Measurements from ENCODE around the gene GPR84. TPM values are rescaled to one million over a fixed set of nuclear protein-coding genes. Genes with fewer than 3 reads are reported as not detected.

Gene GPR84
- 0.16 TPM in 1 of 2 replicates, not detected in the other for total RNA-seq

DNA sequence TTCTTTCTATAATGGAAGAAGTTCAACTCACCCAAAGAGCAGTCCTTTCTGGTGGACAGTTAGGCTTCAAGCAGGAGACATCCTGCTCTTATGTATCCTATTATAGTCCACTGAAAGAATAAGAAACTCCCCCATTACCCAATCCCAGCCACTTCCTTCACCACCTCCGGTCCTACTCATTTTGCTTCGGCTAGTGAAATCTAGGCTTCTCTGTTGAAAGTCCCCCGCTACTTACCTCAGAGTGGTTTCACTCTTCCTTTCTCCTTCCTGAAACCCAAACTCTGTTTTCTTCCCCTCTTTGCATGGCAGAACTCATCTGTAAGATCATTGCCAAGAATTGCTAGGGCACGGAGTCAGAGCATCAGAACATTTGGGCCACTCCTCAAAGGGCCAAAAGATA lies at the start of gene GPR84:
TSS of gene GPR84 (minus strand) at position 74 of the 400 bp plus-strand sequence. CDS start 635 bp downstream, outside the sequence.

DNA sequence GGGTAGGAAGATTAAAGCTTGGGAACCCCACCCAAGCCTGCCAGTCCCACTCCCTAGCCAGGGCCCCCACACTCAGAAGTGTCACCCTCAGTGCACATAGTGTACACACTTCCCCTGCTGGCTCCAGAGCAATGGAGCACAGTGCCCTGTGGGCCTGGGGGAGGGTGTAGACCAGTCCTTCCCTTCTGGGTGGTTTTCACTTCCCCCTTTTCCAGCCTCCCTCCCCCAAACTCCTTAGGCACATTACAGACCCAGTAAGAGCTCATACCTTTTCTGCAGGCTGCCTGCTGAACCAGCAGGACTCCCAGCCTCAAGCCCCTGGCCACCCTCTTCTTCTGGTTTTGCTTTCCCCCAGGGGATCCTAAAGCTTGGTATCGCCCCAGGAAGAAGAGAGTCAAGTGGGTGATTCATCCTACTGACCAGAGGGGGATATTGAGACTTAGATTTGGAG lies 20.3 kb upstream of the GPR84 start, which contains the start of gene ZNF385A:
TSS of gene ZNF385A (minus strand) at position 143 of the 451 bp plus-strand sequence. CDS start 219 bp downstream, outside the sequence.

DNA sequence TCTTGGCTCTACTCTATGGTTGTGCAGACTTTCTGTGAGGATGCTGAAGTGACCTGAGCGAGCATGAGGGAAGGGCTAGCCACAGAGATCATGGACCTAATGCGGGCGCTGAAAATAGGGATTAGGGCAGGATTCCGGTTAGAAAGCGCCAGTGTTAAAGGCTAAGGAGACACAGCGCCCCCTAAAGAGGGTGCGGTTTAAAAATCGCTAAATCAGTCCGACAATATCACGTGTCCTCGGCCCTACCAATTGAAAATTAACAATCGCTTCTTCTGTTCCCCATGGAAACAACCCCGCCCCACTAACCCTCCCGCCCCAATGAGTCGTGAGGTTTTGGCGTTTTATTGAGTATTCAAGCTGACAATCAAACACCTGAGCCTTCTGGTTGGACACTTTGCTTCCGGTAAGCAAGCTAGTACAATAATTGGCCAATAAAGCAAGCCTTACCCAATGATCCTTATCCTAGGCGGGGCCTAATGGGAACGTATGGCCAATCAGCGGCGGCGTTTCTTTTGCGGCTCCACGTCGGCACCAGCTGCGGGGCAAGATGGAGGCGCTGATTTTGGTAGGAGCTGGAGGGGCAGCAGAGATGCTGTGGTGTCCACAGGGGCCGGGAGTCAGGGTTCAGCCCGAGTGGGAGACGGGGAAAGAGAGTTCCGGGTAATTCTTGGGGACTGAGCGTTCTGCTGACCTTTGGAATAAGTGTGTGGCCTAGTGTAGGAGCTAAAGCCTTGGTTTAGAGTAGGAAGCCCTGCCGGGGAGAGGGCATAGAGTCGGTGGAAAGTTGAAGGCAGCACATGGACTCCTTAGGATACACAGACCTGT lies 39.5 kb downstream of the GPR84 start, which contains the start of gene COPZ1:
TSS of gene COPZ1 (plus strand) at position 515 of the 825 bp plus-strand sequence. CDS start at position 548, 33 bp downstream.

Other genes with a start within 250 kb of the GPR84 start
- 13.1 and 18.6 TPM in 2 replicates for gene SMUG1, start 175.5 kb downstream of the GPR84 start, total RNA-seq
- 24.3 and 54.2 TPM in 2 replicates for gene CBX5, start 84.4 kb downstream of the GPR84 start, total RNA-seq
- gene HNRNPA1, start 83.8 kb downstream of the GPR84 start, total RNA-seq = 328 and 377 TPM in 2 replicates
- not detected in 2 replicates for gene NFE2, start 63.5 kb downstream of the GPR84 start, total RNA-seq
- gene COPZ1, start 39.4 kb downstream of the GPR84 start, total RNA-seq = 60.5 and 133 TPM in 2 replicates
- gene ZNF385A, start 20.2 kb upstream of the GPR84 start, total RNA-seq = 0.81 and 1.4 TPM in 2 replicates
- gene ITGA5, start 54.8 kb upstream of the GPR84 start, total RNA-seq = 361 and 600 TPM in 2 replicates
- gene GTSF1, start 109.1 kb upstream of the GPR84 start, total RNA-seq = not detected in 2 replicates
- under 0.01 TPM in 1 of 2 replicates, not detected in the other for gene NCKAP1L, start 133.3 kb upstream of the GPR84 start, total RNA-seq
- 0.16 TPM in 1 of 2 replicates, not detected in the other for gene PDE1B, start 185.1 kb upstream of the GPR84 start, total RNA-seq
- gene PPP1R1A, start 224.2 kb upstream of the GPR84 start, total RNA-seq = not detected in 2 replicates